NCI-H524 (cell line): ENCODE data around the gene EIF4A3.
A peak's percentile ranks its signal among the peaks of the same experiment; 100 is the strongest.

Experiments
- DNase-seq, 2 experiments: peaks; one replicate each; lab custom pipeline; 2025; lab: John Stamatoyannopoulos, UW

The EIF4A3 gene

DNA sequence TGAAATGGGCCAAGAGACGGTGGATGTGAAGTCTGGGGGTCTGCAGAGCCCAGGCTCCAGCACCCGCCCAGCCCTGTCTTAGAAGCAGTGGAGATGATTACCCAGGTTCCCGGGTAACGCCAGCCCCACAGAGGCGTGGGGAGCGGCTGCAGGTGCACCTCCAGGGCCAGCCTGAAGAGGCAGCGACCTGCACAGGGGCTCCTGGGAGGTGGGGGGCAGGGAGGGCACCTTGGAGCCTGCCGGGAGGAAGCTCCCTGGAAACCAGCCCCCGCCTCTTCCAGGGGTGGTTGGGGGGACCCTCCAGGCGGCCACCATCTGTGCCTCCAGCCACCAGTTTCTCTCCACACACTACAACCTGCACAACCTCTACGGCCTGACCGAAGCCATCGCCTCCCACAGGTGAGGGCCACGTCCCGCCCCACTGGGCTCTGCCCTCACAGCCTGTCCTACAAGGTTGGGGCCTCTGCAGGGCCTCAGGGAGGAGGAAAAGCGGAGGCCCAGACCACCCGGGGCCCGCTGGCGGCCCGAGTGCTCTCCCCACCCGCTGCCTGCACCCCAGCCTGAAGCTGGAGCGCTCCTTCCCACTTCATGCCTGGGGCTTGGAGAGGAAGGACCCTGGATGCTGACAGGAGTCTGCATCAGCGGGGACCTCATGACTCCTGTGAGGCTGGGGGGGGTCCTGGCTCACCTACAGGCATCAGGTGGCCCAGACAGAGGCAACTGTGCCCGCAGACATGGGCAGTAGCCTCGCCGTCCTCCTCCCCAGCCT is 35.0 kb downstream of the EIF4A3 start:
- no peak for DNase-seq

DNA sequence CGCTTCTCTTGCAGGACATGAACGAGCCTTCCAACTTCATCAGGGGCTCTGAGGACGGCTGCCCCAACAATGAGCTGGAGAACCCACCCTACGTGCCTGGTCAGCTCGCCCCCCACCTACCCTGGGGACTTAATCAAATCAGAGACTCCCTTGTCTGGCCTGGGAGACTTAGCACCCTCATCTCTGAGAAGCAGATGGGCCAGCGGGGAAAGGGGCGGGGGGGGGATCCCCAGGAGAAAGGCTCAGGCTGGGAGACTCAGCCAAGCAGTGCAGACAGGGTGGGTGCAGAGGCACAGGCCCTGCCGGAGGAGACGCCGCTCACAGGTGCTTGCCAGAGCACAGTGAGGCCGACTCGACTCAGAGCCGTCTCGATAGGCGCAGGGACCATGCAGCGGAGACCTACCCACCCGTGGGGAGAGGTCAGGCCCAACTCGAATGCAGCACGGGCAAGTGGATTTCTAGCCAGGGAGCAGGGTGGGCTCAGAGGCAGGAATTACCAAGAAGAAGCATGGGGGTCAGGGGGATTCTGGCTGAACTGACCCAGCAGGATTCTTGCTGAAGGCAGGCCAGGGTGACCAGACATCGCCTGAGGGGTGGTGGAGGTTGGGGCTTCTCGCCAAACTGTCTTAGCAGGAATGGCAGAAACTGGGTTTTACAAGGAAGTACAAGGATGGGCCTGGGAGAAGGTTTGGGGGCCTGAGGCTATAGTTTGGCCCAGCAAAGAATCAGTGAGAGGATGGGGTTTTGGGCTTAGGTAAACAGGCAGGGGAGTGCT is 35.8 kb downstream of the EIF4A3 start:
- DNase-seq = no peak

DNA sequence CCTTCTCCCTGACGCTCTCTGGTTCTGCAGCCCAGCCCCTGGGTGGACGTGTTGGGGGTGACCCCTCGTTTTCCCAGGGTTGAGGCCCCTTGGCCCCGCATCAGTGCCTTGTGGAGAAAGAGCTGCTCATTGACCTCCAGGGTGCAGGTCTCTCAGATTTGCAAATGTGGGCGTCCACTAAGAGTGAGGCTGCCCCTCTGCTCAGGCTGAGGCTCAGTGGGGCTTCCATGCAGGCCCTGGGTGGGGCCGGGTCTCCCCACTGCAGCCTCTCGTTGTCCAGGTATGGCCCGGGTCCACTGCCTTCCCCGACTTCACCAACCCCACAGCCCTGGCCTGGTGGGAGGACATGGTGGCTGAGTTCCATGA is 36.5 kb downstream of the EIF4A3 start:
- DNase-seq = no peak

DNA sequence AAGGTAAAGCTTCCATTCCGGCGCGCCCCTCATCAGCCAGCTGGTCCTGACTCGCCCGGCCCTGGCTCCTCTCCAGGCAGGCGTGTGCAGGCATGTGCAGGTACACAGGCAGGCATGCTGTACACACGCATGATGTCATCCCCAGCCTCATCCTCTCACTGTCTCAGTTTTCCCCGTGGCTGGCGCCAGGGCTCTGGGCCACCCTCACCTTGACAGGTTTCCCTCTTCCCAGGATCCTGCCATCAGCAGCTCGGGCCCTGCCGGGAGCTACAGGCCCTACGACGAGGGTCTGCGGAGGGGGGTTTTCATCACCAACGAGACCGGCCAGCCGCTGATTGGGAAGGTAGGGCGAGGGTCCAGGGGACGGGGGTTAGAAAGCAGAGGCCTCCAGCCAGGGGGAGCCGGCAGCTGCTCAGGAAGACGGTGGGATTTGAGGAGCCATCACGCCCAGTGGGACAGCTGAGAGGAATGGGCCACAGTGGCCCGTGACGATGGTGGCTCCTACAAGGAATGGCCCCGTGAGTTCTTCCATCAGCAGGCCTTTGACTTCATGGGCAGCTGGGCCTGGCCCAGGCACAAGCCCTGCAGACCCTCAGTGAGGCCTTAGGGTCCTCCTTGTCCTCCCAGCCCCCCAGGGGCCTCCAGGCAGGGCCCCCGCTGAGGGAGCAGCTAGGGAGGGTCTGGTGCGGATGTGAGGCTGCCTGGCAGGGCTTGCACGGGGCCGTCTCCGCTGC is 37.0 kb downstream of the EIF4A3 start:
- no peak for DNase-seq

DNA sequence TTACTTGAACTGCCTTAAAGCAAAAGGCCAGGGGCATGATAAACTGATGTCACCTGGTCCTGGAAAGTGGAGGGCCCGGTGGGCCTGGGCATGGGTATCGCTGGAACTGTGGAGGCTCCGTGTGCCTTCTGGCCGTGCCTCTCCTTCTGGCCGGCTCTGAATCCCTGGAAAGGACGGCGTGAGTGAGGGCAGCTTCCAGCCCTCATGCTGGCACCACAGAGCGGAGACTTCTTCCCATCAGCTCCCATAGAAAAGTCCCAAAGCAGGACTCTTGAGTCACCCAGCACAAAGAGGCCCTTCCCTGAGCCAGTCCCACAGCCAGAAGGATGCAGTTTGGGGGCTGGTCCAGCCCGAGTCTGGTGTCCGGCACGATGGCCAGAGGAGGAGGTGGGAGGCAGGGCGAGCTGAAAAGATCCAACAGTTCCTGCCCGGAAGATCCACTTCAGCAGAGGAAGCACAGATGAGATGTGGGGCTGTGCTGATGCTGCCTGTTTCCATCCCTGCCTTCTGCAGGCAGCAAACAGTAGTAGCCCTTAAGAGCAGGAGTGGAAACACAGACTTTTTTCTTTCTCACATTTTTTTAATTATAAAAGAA is 37.8 kb downstream of the EIF4A3 start:
- no peak for DNase-seq

DNA sequence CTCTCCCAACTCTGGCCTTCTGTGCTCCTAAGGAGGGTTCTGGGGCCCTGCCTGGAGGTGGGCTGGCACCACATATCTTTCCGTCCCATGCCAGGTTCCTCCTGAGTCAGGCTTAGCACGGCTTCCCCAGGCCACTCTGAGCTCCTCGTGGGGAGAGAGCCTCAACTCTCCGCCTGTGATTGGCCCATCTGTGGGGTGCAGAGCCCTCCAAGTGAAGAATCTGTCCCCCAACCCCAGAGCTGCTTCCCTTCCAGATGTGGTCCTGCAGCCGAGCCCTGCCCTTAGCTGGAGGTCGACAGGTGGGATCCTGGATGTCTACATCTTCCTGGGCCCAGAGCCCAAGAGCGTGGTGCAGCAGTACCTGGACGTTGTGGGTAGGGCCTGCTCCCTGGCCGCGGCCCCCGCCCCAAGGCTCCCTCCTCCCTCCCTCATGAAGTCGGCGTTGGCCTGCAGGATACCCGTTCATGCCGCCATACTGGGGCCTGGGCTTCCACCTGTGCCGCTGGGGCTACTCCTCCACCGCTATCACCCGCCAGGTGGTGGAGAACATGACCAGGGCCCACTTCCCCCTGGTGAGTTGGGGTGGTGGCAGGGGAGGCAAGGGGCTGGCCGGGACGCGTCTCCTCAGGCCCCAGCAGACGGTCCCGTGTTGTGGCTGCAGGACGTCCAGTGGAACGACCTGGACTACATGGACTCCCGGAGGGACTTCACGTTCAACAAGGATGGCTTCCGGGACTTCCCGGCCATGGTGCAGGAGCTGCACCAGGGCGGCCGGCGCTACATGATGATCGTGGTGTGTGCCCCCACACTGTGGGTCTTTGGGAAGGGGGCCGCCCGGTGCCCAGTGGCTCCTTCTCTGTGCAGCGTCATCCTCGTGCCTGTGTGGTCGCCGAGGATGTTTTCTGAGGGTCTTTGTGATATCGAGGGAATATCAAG is 38.6 kb downstream of the EIF4A3 start:
- DNase-seq = no peak

DNA sequence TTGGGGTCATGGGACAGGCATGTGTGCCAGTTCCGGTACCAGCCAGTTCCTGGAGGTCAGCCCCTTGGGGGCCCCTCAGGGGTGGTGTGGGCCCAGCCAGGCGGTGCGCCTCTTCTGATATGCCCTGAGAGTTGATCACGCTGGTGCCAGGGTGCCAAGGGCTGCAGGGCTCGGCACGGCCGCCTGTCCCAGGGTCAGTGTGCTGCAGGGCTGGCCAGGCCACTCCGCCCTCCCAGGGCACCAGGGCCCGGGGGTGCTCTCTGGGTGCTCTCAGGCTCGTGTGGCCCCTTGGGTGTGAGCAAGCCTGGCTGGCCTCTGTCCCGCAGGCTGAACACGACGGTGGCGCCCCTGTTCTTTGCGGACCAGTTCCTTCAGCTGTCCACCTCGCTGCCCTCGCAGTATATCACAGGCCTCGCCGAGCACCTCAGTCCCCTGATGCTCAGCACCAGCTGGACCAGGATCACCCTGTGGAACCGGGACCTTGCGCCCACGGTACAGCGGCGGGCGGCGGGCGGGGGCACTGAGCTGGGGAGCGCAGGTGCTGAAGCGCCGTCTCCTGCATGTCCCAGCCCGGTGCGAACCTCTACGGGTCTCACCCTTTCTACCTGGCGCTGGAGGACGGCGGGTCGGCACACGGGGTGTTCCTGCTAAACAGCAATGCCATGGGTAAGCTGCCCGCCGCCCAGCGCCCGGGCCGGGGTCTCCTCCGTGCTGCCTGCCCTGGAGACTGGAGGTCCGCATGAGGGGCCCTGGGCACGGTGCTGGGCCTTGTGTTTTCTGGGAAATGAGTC is 39.5 kb downstream of the EIF4A3 start:
- no peak for DNase-seq

DNA sequence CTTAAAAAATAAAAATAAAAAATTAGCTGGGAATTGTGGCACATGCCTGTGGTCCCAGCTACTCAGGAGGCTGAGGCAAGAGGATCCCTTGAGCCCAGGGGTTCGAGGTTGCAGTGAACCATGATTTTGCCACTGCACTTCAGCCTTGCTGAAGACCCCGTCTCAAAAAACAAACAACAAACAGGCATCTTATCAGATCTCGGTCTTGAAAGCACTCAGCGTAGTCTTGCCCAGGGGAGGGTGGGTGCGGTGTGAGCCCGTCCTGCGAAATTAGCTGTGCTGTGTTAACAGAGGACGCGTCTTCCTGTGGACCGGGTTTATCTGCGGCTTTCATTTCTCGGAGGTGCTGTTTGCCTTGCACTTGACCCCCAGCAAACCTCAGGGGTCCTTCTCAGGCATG is 40.2 kb downstream of the EIF4A3 start:
- DNase-seq = no peak

DNA sequence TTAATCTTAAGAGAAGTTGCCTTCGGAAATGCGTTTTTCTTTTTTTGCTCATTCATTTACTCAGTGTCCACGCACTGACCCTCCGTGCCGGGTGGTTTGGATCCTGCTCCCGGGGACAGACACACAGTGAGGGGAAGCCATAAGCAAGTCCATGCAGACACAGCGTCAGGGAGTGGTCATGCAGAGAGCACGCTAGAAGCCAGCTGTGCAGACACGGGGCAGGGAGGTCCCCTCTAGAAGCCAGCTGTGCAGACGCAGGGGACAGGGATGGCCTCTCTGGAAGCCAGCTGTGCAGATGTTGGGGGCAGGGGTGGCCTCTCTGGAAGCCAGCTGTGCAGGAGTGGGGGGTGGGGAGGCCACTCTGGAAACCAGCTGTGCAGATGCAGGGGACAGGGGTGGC is 40.8 kb downstream of the EIF4A3 start:
- DNase-seq = no peak

DNA sequence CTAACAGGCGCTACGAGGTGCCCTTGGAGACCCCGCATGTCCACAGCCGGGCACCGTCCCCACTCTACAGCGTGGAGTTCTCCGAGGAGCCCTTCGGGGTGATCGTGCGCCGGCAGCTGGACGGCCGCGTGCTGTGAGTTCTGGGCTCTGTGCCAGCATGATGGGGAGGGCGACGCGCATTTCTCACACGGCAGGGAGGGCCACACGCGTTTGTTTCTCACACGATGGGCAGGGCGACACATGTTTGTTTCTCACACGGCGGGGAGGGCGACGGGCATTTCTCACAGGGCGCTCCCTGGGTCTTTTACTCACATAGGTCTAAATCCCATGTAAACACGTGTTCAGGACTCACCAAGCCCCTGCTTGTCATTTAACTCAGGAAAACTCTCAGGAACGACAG is 41.2 kb downstream of the EIF4A3 start:
- DNase-seq = no peak

DNA sequence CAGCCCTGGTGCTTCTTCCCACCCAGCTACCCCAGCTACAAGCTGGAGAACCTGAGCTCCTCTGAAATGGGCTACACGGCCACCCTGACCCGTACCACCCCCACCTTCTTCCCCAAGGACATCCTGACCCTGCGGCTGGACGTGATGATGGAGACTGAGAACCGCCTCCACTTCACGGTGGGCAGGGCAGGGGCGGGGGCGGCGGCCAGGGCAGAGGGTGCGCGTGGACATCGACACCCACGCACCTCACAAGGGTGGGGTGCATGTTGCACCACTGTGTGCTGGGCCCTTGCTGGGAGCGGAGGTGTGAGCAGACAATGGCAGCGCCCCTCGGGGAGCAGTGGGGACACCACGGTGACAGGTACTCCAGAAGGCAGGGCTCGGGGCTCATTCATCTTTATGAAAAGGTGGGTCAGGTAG is 42.0 kb downstream of the EIF4A3 start:
- no peak for DNase-seq

DNA sequence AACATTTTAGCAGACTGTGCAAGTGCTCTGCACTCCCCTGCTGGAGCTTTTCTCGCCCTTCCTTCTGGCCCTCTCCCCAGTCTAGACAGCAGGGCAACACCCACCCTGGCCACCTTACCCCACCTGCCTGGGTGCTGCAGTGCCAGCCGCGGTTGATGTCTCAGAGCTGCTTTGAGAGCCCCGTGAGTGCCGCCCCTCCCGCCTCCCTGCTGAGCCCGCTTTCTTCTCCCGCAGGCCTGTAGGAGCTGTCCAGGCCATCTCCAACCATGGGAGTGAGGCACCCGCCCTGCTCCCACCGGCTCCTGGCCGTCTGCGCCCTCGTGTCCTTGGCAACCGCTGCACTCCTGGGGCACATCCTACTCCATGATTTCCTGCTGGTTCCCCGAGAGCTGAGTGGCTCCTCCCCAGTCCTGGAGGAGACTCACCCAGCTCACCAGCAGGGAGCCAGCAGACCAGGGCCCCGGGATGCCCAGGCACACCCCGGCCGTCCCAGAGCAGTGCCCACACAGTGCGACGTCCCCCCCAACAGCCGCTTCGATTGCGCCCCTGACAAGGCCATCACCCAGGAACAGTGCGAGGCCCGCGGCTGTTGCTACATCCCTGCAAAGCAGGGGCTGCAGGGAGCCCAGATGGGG is 42.5 kb downstream of the EIF4A3 start:
- peak in 1 of 2 experiments; percentile 52 for DNase-seq

DNA sequence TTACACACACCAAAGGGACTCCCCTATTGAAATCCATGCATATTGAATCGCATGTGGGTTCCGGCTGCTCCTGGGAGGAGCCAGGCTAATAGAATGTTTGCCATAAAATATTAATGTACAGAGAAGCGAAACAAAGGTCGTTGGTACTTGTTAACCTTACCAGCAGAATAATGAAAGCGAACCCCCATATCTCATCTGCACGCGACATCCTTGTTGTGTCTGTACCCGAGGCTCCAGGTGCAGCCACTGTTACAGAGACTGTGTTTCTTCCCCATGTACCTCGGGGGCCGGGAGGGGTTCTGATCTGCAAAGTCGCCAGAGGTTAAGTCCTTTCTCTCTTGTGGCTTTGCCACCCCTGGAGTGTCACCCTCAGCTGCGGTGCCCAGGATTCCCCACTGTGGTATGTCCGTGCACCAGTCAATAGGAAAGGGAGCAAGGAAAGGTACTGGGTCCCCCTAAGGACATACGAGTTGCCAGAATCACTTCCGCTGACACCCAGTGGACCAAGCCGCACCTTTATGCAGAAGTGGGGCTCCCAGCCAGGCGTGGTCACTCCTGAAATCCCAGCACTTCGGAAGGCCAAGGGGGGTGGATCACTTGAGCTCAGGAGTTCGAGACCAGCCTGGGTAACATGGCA is 43.4 kb downstream of the EIF4A3 start:
- DNase-seq = no peak

DNA sequence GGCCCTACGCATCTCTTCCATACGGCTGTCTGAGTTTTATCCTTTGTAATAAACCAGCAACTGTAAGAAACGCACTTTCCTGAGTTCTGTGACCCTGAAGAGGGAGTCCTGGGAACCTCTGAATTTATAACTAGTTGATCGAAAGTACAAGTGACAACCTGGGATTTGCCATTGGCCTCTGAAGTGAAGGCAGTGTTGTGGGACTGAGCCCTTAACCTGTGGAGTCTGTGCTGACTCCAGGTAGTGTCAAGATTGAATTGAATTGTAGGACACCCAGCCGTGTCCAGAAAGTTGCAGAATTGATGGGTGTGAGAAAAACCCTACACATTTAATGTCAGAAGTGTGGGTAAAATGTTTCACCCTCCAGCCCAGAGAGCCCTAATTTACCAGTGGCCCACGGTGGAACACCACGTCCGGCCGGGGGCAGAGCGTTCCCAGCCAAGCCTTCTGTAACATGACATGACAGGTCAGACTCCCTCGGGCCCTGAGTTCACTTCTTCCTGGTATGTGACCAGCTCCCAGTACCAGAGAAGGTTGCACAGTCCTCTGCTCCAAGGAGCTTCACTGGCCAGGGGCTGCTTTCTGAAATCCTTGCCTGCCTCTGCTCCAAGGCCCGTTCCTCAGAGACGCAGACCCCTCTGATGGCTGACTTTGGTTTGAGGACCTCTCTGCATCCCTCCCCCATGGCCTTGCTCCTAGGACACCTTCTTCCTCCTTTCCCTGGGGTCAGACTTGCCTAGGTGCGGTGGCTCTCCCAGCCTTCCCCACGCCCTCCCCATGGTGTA is 44.1 kb downstream of the EIF4A3 start:
- DNase-seq = no peak

DNA sequence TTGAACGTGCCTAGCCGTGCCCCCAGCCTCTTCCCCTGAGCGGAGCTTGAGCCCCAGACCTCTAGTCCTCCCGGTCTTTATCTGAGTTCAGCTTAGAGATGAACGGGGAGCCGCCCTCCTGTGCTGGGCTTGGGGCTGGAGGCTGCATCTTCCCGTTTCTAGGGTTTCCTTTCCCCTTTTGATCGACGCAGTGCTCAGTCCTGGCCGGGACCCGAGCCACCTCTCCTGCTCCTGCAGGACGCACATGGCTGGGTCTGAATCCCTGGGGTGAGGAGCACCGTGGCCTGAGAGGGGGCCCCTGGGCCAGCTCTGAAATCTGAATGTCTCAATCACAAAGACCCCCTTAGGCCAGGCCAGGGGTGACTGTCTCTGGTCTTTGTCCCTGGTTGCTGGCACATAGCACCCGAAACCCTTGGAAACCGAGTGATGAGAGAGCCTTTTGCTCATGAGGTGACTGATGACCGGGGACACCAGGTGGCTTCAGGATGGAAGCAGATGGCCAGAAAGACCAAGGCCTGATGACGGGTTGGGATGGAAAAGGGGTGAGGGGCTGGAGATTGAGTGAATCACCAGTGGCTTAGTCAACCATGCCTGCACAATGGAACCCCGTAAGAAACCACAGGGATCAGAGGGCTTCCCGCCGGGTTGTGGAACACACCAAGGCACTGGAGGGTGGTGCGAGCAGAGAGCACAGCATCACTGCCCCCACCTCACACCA is 44.8 kb downstream of the EIF4A3 start:
- peak; percentile 82 to 89 for DNase-seq

DNA sequence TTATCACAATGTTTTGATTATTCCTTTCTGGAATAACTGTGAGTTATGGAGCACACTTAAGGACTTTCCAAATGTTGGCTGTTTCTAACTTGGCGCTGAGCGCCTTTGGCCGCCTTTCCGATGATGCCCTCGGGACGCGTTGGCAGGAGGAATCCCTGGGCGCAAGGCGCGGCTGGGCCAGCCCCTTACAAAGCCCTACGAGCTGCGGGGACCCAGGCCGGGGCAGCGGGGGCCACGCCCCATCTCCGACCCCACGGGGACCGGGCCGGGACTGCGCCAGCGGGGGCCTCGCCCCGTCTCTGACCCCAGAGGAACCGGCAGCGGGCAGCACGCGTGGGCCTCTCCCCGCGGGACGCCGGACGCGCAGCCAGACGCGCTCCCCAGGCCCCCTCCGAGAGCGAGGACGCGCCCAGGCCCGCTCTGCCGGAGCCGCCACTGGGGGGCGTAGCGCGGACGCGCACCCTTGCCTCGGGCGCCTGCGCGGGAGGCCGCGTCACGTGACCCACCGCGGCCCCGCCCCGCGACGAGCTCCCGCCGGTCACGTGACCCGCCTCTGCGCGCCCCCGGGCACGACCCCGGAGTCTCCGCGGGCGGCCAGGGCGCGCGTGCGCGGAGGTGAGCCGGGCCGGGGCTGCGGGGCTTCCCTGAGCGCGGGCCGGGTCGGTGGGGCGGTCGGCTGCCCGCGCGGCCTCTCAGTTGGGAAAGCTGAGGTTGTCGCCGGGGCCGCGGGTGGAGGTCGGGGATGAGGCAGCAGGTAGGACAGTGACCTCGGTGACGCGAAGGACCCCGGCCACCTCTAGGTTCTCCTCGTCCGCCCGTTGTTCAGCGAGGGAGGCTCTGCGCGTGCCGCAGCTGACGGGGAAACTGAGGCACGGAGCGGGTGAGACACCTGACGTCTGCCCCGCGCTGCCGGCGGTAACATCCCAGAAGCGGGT is 45.6 kb downstream of the EIF4A3 start, which contains the start of gene GAA:
GAA (plus strand) TSS at position 571 of the 935 bp plus-strand sequence. CDS start 3,006 bp downstream, outside the sequence.
- peak; percentile 88 to 97 for DNase-seq

DNA sequence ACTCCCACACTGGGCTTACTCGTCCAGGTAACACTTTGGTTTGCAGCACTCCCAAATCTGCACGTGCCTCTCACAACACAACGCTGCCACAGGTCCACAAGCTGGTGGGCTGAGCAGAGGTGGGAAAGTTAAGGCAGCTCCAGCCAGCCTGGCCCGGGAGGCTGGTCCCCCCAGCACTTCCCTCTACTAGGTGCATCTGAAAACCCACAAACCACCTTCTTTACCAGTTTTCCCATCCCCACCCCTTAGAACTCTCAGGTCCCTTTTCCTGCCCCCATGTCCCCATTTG is 46.9 kb downstream of the EIF4A3 start:
- DNase-seq = no peak
